ENCODE results near the gene ENGASE. TPM values are rescaled to one million over a fixed set of nuclear protein-coding genes. Genes with fewer than 3 reads are reported as not detected.

The ENGASE gene
- total RNA-seq, 1 experiment from 2014 or later, result 50.0 TPM

- ChIA-PET POLR2A (no interaction called here), CTCF (no interaction called here)
- H3K27ac Mint-ChIP-seq (ENCODE audit: unreplicated experiment), result no peak overlapping the region
- H3K4me3 ChIP-seq (ENCODE audit: low read depth, low read length), result no peak overlapping the region
- no peak for TF ChIP-seq CTCF (IDR thresholded peaks at IDR 0.05; ENCODE audit: insufficient read depth in 1 of 2, low read depth in 1 of 2, low read length in 1 of 2, severe bottlenecking in 1 of 2, unreplicated experiment in 1 of 2)
- H3K36me3 Mint-ChIP-seq (ENCODE audit: insufficient read depth, unreplicated experiment), result no peaks in the 10 kb centered on the region
- 0 out of 2 replicates have a peak, but pooled peaks cover 8% of the 10 kb centered on the region for H3K9me3 ChIP-seq
- no peak for DNase-seq
- BruUV-seq (replicated peaks), result no TSS peak
- no peaks in the 10 kb centered on the region for H3K4me1 Mint-ChIP-seq (ENCODE audit: low read depth, unreplicated experiment)
- no peaks in the 10 kb centered on the region for H3K4me1 ChIP-seq
- intact Hi-C loops (cut with micrococcal nuclease; ENCODE audit: unreplicated experiment), result no loop called here
- no peak overlapping the region for H3K4me3 Mint-ChIP-seq (ENCODE audit: unreplicated experiment)
- H3K27me3 ChIP-seq (replicated peaks; ENCODE audit: control insufficient read depth, insufficient read depth, low read length), result no peaks in the 10 kb centered on the region
- H3K27me3 Mint-ChIP-seq (ENCODE audit: insufficient read depth, unreplicated experiment), result no peaks in the 10 kb centered on the region
- H3K36me3 ChIP-seq (ENCODE audit: control insufficient read depth, insufficient read depth, low read length), result no peaks in the 10 kb centered on the region
- peaks cover 18% of the 10 kb centered on the region for H3K9me3 Mint-ChIP-seq (ENCODE audit: unreplicated experiment)
Measured at GRCh38 chr17:79053251-79053925, 21.2 kb upstream of the ENGASE start.

- Mint-ChIP-seq H3K27ac (ENCODE audit: unreplicated experiment) (no peak overlapping the region), H3K4me3 (ENCODE audit: unreplicated experiment) (no peak overlapping the region), H3K9me3 (ENCODE audit: unreplicated experiment) (peaks cover 18% of the 10 kb centered on the region), H3K4me1 (ENCODE audit: low read depth, unreplicated experiment) (no peaks in the 10 kb centered on the region), H3K36me3 (ENCODE audit: insufficient read depth, unreplicated experiment) (no peaks in the 10 kb centered on the region), H3K27me3 (ENCODE audit: insufficient read depth, unreplicated experiment) (no peaks in the 10 kb centered on the region)
- Histone ChIP-seq H3K9me3 (0 out of 2 replicates have a peak, but pooled peaks cover 8% of the 10 kb centered on the region), H3K27me3 (replicated peaks; ENCODE audit: control insufficient read depth, insufficient read depth, low read length) (no peaks in the 10 kb centered on the region), H3K36me3 (ENCODE audit: control insufficient read depth, insufficient read depth, low read length) (no peaks in the 10 kb centered on the region), H3K4me3 (ENCODE audit: low read depth, low read length) (no peak overlapping the region), H3K4me1 (no peaks in the 10 kb centered on the region)
- ChIA-PET CTCF (interaction anchor here (0.6 kb wide), 1 partner anchor 14 kb away, joined by 5 read pairs; no protein-coding TSS in a partner anchor), POLR2A (no interaction called here)
- TF ChIP-seq CTCF (IDR thresholded peaks at IDR 0.05; ENCODE audit: insufficient read depth in 1 of 2, low read depth in 1 of 2, low read length in 1 of 2, severe bottlenecking in 1 of 2, unreplicated experiment in 1 of 2), result no peak
- intact Hi-C loops (cut with micrococcal nuclease; ENCODE audit: unreplicated experiment), result no loop called here
- no TSS peak for BruUV-seq (replicated peaks)
- no peak for DNase-seq
Measured at GRCh38 chr17:79054200-79054960, 20.2 kb upstream of the ENGASE start.

GRCh38 chr17:79055197-79055596 is 19.4 kb upstream of the ENGASE start:
- H3K36me3 ChIP-seq (ENCODE audit: control insufficient read depth, insufficient read depth, low read length), result no peaks in the 10 kb centered on the region
- no peak for TF ChIP-seq CTCF (IDR thresholded peaks at IDR 0.05; ENCODE audit: insufficient read depth in 1 of 2, low read depth in 1 of 2, low read length in 1 of 2, severe bottlenecking in 1 of 2, unreplicated experiment in 1 of 2)
- no peak overlapping the region for H3K4me3 ChIP-seq (ENCODE audit: low read depth, low read length)
- no peaks in the 10 kb centered on the region for H3K4me1 Mint-ChIP-seq (ENCODE audit: low read depth, unreplicated experiment)
- no peaks in the 10 kb centered on the region for H3K36me3 Mint-ChIP-seq (ENCODE audit: insufficient read depth, unreplicated experiment)
- H3K27me3 ChIP-seq (replicated peaks; ENCODE audit: control insufficient read depth, insufficient read depth, low read length), result no peaks in the 10 kb centered on the region
- intact Hi-C loops (cut with micrococcal nuclease; ENCODE audit: unreplicated experiment), result no loop called here
- BruUV-seq (replicated peaks), result no TSS peak
- H3K9me3 ChIP-seq, result 0 out of 2 replicates have a peak, but pooled peaks cover 8% of the 10 kb centered on the region
- H3K27ac Mint-ChIP-seq (ENCODE audit: unreplicated experiment), result no peak overlapping the region
- H3K27me3 Mint-ChIP-seq (ENCODE audit: insufficient read depth, unreplicated experiment), result no peaks in the 10 kb centered on the region
- ChIA-PET CTCF (no interaction called here), POLR2A (no interaction called here)
- no peaks in the 10 kb centered on the region for H3K4me1 ChIP-seq
- H3K4me3 Mint-ChIP-seq (ENCODE audit: unreplicated experiment), result no peak overlapping the region
- no peak for DNase-seq
- H3K9me3 Mint-ChIP-seq (ENCODE audit: unreplicated experiment), result peaks cover 18% of the 10 kb centered on the region
